ENCODE data around the gene MTIF3. TPM values are rescaled to one million over a fixed set of nuclear protein-coding genes. Genes with fewer than 3 reads are reported as not detected.

MTIF3 gene, protein sequence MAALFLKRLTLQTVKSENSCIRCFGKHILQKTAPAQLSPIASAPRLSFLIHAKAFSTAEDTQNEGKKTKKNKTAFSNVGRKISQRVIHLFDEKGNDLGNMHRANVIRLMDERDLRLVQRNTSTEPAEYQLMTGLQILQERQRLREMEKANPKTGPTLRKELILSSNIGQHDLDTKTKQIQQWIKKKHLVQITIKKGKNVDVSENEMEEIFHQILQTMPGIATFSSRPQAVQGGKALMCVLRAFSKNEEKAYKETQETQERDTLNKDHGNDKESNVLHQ
- 10 to 100 TPM; 20.5 to 91.6 (median 35.2) TPM for total RNA-seq
- 100 to 1,000 TPM in 1 of 3 donors, 10 to 100 TPM in 2; 81.7 to 139 (median 99.4) TPM for polyA plus RNA-seq
- long read RNA-seq, donor 1, transcript MTIF3-202 (5 exons, 1,005 nt) = major isoform, 5 of 68 reads
- long read RNA-seq, donor 1, partial matches to known transcripts = 61 of 68 reads
- long read RNA-seq, donor 1, other reads (novel, unspliced or antisense) = 0 of 68 reads
- long read RNA-seq, donor 2, transcript MTIF3-202 (5 exons, 1,005 nt) = major isoform, 6 of 91 reads
- long read RNA-seq, donor 2, partial matches to known transcripts = 84 of 91 reads
- long read RNA-seq, donor 2, other reads (novel, unspliced or antisense) = 0 of 91 reads
- long read RNA-seq, donor 3, transcript MTIF3-202 (5 exons, 1,005 nt) = major isoform, 5 of 8 reads
- long read RNA-seq, donor 3, partial matches to known transcripts = 0 of 8 reads
- long read RNA-seq, donor 3, other reads (novel, unspliced or antisense) = 0 of 8 reads
- long read RNA-seq, donor 4 = 0 reads
- long read RNA-seq, donor 5, transcript MTIF3-202 (5 exons, 1,005 nt) = major isoform, 7 of 65 reads
- long read RNA-seq, donor 5, partial matches to known transcripts = 22 of 65 reads
- long read RNA-seq, donor 5, other reads (novel, unspliced or antisense) = 32 of 65 reads
- long read RNA-seq, donor 6, transcript MTIF3-203 (3 exons, 889 nt) = minor isoform, 6 of 296 reads
- long read RNA-seq, donor 6, transcript MTIF3-202 (5 exons, 1,005 nt) = major isoform, 13 of 296 reads
- long read RNA-seq, donor 6, partial matches to known transcripts = 260 of 296 reads
- long read RNA-seq, donor 6, other reads (novel, unspliced or antisense) = 11 of 296 reads
- long read RNA-seq, donor 7, transcript MTIF3-202 (5 exons, 1,005 nt) = major isoform, 10 of 26 reads
- long read RNA-seq, donor 7, partial matches to known transcripts = 10 of 26 reads
- long read RNA-seq, donor 7, other reads (novel, unspliced or antisense) = 0 of 26 reads
- long read RNA-seq, donor 8, transcript MTIF3-202 (5 exons, 1,005 nt) = major isoform, 6 of 179 reads
- long read RNA-seq, donor 8, partial matches to known transcripts = 128 of 179 reads
- long read RNA-seq, donor 8, other reads (novel, unspliced or antisense) = 39 of 179 reads
- long read RNA-seq, donor 9, transcript MTIF3-202 (5 exons, 1,005 nt) = major isoform, 7 of 103 reads
- long read RNA-seq, donor 9, transcript MTIF3-203 (3 exons, 889 nt) = major isoform, 7 of 103 reads
- long read RNA-seq, donor 9, partial matches to known transcripts = 72 of 103 reads
- long read RNA-seq, donor 9, other reads (novel, unspliced or antisense) = 15 of 103 reads
- long read RNA-seq, donor 10, partial matches to known transcripts = 0 of 5 reads
- long read RNA-seq, donor 10, other reads (novel, unspliced or antisense) = 0 of 5 reads

DNA sequence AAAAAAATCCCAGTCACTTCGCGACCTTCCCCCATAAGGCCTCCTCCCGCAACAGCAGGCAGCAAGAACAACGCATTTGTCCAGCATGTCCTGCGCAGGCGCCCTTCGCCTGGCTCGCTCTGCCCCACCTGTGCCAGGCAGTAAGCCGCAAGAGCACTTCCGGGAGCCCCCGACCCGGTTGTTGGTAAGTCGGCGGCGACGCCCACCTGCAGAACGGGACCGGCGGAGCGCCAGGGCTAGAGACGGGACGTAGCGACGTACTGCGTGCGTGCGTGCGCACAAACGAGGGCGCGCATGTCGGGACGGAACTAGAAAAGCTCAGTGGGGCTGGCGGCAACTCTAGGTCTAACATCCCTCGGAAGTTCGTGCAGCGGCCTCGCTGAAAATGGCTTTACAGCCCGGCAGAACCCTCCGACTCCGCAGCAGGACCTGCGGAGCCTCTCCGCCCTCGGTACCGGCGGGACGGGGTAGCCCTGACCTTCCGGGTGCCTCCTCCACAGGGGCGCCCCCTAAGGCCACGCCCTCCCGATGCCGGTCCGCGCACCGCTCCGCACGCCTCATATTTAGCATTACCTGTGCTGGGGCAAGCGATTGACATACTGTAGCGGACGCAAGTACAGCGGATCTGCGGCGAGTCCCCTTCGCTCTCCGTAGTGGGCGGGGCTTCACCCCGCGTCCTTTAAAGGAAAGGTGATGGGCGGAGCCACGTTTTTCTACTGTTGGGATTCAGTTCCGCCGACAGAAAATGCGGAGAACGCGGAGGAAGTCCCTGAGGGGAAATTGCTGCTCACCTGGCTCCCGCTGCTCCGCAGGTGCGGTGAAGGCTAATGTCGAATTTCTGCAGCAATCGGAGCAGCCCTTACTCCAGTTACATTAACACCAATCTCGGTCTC, at the start of gene MTIF3:
Gene MTIF3, minus strand, starts transcription at position 629 of the 893 bp plus-strand sequence. CDS start 10,116 bp downstream, outside the sequence.
- peak; percentile 97 to 98 for DNase-seq
- 0% methylated on average over 30 to 81 of the region's 81 CpGs for WGBS, 5 donors
- intact Hi-C loops (cut with DNase I; ENCODE audit: low total_unique reads) = no loop called here
- Histone ChIP-seq H3K4me1 (peaks cover 13 to 68% (median 36%) of the 10 kb centered on the region in 4 donors), H3K27ac (peak within 1 kb of the TSS; percentile 97 to 99 (median 98)), H3K4me3 (peak within 1 kb of the TSS; percentile 61 to 87 (median 72)), H3K36me3 (no peaks in the 10 kb centered on the region), H3K27me3 (no peaks in the 10 kb centered on the region), H3K9me3 (no peaks in the 10 kb centered on the region)
- TF ChIP-seq, protein P1, sequence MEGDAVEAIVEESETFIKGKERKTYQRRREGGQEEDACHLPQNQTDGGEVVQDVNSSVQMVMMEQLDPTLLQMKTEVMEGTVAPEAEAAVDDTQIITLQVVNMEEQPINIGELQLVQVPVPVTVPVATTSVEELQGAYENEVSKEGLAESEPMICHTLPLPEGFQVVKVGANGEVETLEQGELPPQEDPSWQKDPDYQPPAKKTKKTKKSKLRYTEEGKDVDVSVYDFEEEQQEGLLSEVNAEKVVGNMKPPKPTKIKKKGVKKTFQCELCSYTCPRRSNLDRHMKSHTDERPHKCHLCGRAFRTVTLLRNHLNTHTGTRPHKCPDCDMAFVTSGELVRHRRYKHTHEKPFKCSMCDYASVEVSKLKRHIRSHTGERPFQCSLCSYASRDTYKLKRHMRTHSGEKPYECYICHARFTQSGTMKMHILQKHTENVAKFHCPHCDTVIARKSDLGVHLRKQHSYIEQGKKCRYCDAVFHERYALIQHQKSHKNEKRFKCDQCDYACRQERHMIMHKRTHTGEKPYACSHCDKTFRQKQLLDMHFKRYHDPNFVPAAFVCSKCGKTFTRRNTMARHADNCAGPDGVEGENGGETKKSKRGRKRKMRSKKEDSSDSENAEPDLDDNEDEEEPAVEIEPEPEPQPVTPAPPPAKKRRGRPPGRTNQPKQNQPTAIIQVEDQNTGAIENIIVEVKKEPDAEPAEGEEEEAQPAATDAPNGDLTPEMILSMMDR (IDR thresholded peaks at IDR 0.05) = peak in 1 of 7 experiments; percentile 13
- TF ChIP-seq EP300 (IDR thresholded peaks at IDR 0.05) = no peak
- peak; percentile 82 to 95 (median 95) for TF ChIP-seq POLR2AphosphoS5 (IDR thresholded peaks at IDR 0.05)
- TF ChIP-seq POLR2A (IDR thresholded peaks at IDR 0.05) = peak in 2 of 4 donors; percentile 80 to 87

DNA sequence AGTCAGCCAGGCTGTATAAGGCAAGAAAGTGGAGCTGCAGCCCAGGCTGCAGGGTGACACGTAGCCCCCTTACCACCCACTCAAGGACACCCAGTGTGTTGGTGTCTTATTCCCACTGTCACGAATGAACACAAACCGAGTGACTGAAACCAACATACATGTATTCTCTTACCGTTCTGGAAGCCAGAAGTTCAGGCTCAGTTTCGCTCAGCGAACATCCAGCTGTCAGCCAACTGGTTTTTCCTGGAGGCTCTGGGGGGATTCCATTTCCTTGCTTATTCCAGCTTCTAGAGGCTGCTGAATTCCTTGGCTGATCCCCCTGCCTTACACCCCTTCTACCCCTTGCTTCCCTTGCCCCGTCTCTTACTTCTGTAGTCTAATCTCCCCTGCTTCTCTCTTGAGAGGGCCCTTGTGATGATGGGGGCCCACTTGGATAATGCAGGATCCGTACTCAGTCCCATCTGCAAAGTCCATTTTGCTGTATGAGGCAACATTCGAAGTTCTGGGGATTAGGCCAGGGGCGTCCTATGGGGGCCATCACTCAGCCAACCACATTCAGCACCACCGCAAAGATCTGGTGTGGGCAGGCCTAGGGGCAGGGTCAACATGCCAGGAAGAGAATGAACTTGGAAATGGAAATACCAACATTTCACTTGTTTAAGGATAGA, 47.3 kb upstream of the MTIF3 start:
- no peak overlapping the region for H3K4me3 ChIP-seq
- intact Hi-C loops (cut with DNase I; ENCODE audit: low total_unique reads) = no loop called here
- H3K36me3 ChIP-seq = no peaks in the 10 kb centered on the region
- H3K27ac ChIP-seq = no peak overlapping the region
- TF ChIP-seq EP300 (IDR thresholded peaks at IDR 0.05) (no peak), POLR2AphosphoS5 (IDR thresholded peaks at IDR 0.05) (no peak), POLR2A (IDR thresholded peaks at IDR 0.05) (no peak)
- TF ChIP-seq, protein P1 (IDR thresholded peaks at IDR 0.05) = no peak
- H3K27me3 ChIP-seq = no peaks in the 10 kb centered on the region
- H3K9me3 ChIP-seq = no peaks in the 10 kb centered on the region
- H3K4me1 ChIP-seq = peaks cover 0 to 9% (median 4%) of the 10 kb centered on the region in 4 donors
- DNase-seq = no peak
- WGBS, 5 donors = 85 to 92% (median 90%) methylated on average over 11 of the region's 11 CpGs

DNA sequence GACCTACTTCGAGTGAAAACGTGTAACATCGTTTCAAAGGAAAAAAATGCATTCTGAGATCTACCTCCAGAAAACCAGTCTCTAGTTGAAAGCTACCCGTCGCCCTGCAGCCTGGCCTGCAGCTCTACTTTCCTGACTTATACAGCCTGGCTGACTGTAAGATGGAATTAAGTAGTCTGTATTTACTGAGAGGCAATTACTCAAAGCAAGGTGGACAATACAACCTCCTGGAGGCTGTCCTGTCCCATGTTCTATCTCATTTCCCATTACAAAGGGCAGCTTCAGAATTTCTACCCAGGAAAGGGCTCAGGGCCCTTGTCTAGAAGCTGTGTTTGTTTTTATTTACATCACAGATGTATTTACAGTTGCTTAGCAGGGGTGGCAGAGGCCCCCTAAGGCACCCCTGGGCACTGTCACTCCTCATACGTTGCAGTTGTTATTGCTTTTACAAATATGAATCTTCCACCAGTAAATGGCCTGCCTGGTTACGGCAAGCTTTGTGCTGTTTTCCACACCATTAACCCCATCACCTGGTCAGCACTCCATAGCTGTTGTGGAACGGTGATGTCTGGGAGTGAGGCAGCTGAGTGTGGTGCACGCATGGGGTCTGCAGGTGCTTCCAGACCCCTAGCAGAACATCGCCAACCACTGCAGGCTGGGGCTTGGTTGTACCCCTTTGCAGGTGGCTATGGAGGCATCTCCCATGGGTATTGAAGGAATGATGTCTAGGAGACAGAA, 46.3 kb upstream of the MTIF3 start:
- WGBS, 5 donors = 78 to 83% (median 79%) methylated on average over 7 to 10 of the region's 10 CpGs
- no peak overlapping the region for H3K27ac ChIP-seq
- H3K27me3 ChIP-seq = no peaks in the 10 kb centered on the region
- peaks cover 0 to 9% (median 4%) of the 10 kb centered on the region in 4 donors for H3K4me1 ChIP-seq
- H3K4me3 ChIP-seq = no peak overlapping the region
- no peaks in the 10 kb centered on the region for H3K36me3 ChIP-seq
- no peaks in the 10 kb centered on the region for H3K9me3 ChIP-seq
- DNase-seq = peak in 1 of 2 donors; percentile 36
- TF ChIP-seq EP300 (IDR thresholded peaks at IDR 0.05) = no peak
- TF ChIP-seq POLR2AphosphoS5 (IDR thresholded peaks at IDR 0.05) = no peak
- no peak for TF ChIP-seq POLR2A (IDR thresholded peaks at IDR 0.05)
- TF ChIP-seq, protein P1 (IDR thresholded peaks at IDR 0.05) = no peak
- intact Hi-C loops (cut with DNase I; ENCODE audit: low total_unique reads) = no loop called here
